Measurements from ENCODE around the gene S100A7A.
"Not testable (repeated sequence)": the region's sequence is repeated elsewhere in the genome, so short reads cannot be mapped to it uniquely, and the experiment has no call there.

The S100A7A gene

GRCh38 chr1:153418758-153419435 is 2.6 kb downstream of the S100A7A start:
- not testable (repeated sequence) for H3K27me3 ChIP-seq (ENCODE audit: insufficient read depth, low read length); H3K36me3 ChIP-seq (ENCODE audit: insufficient read depth, low read length); H3K4me1 ChIP-seq (ENCODE audit: insufficient read depth, low read length); H3K9me3 ChIP-seq (ENCODE audit: low read length); H2AFZ ChIP-seq (ENCODE audit: low read depth, low read length); H3K4me3 ChIP-seq (ENCODE audit: low read length)

GRCh38 chr1:153419436-153419793 is 3.1 kb downstream of the S100A7A start:
- H3K4me1 ChIP-seq (ENCODE audit: insufficient read depth, low read length); H2AFZ ChIP-seq (ENCODE audit: low read depth, low read length); H3K4me3 ChIP-seq (ENCODE audit: low read length); H3K27me3 ChIP-seq (ENCODE audit: insufficient read depth, low read length); H3K36me3 ChIP-seq (ENCODE audit: insufficient read depth, low read length); H3K9me3 ChIP-seq (ENCODE audit: low read length): not testable (repeated sequence)

- Histone ChIP-seq H3K9me3 (ENCODE audit: low read length) (no peaks in the 10 kb centered on the region), H3K4me1 (ENCODE audit: insufficient read depth, low read length) (no peaks in the 10 kb centered on the region), H3K36me3 (ENCODE audit: insufficient read depth, low read length) (no peaks in the 10 kb centered on the region), H3K4me3 (ENCODE audit: low read length) (no peak overlapping the region), H3K27me3 (ENCODE audit: insufficient read depth, low read length) (no peaks in the 10 kb centered on the region), H2AFZ (ENCODE audit: low read depth, low read length) (no peak overlapping the region)
Observed at GRCh38 chr1:153420306-153420705, 4.0 kb downstream of the S100A7A start.

GRCh38 chr1:153422450-153423068 is 6.2 kb downstream of the S100A7A start:
- Histone ChIP-seq H3K9me3 (ENCODE audit: low read length) (no peaks in the 10 kb centered on the region), H3K4me3 (ENCODE audit: low read length) (no peak overlapping the region), H3K36me3 (ENCODE audit: insufficient read depth, low read length) (no peaks in the 10 kb centered on the region), H2AFZ (ENCODE audit: low read depth, low read length) (no peak overlapping the region), H3K4me1 (ENCODE audit: insufficient read depth, low read length) (no peaks in the 10 kb centered on the region), H3K27me3 (ENCODE audit: insufficient read depth, low read length) (peaks cover 2% of the 10 kb centered on the region)

- Histone ChIP-seq H3K27me3 (ENCODE audit: insufficient read depth, low read length) (peaks cover 5% of the 10 kb centered on the region), H3K9me3 (ENCODE audit: low read length) (no peaks in the 10 kb centered on the region), H2AFZ (ENCODE audit: low read depth, low read length) (no peak overlapping the region), H3K4me3 (ENCODE audit: low read length) (no peak overlapping the region), H3K36me3 (ENCODE audit: insufficient read depth, low read length) (no peaks in the 10 kb centered on the region), H3K4me1 (ENCODE audit: insufficient read depth, low read length) (no peaks in the 10 kb centered on the region)
Observed at GRCh38 chr1:153426809-153427208, 10.5 kb downstream of the S100A7A start.

- H3K4me3 ChIP-seq (ENCODE audit: low read length) = no peak overlapping the region
- H3K27me3 ChIP-seq (ENCODE audit: insufficient read depth, low read length) = peaks cover 7% of the 10 kb centered on the region
- H3K4me1 ChIP-seq (ENCODE audit: insufficient read depth, low read length) = no peaks in the 10 kb centered on the region
- no peaks in the 10 kb centered on the region for H3K9me3 ChIP-seq (ENCODE audit: low read length)
- H3K36me3 ChIP-seq (ENCODE audit: insufficient read depth, low read length) = no peaks in the 10 kb centered on the region
- no peak overlapping the region for H2AFZ ChIP-seq (ENCODE audit: low read depth, low read length)
Observed at GRCh38 chr1:153428073-153428638, 11.8 kb downstream of the S100A7A start.

GRCh38 chr1:153428791-153429190 is 12.5 kb downstream of the S100A7A start:
- H3K4me1 ChIP-seq (ENCODE audit: insufficient read depth, low read length) = no peaks in the 10 kb centered on the region
- H3K27me3 ChIP-seq (ENCODE audit: insufficient read depth, low read length) = peaks cover 11% of the 10 kb centered on the region
- H3K36me3 ChIP-seq (ENCODE audit: insufficient read depth, low read length) = no peaks in the 10 kb centered on the region
- H2AFZ ChIP-seq (ENCODE audit: low read depth, low read length) = no peak overlapping the region
- no peak overlapping the region for H3K4me3 ChIP-seq (ENCODE audit: low read length)
- no peaks in the 10 kb centered on the region for H3K9me3 ChIP-seq (ENCODE audit: low read length)

GRCh38 chr1:153429266-153430165 is 13.2 kb downstream of the S100A7A start:
- H3K36me3 ChIP-seq (ENCODE audit: insufficient read depth, low read length) = no peaks in the 10 kb centered on the region
- no peak overlapping the region for H3K4me3 ChIP-seq (ENCODE audit: low read length)
- no peak overlapping the region for H2AFZ ChIP-seq (ENCODE audit: low read depth, low read length)
- H3K4me1 ChIP-seq (ENCODE audit: insufficient read depth, low read length) = no peaks in the 10 kb centered on the region
- peaks cover 11% of the 10 kb centered on the region for H3K27me3 ChIP-seq (ENCODE audit: insufficient read depth, low read length)
- no peaks in the 10 kb centered on the region for H3K9me3 ChIP-seq (ENCODE audit: low read length)

- H3K36me3 ChIP-seq (ENCODE audit: insufficient read depth, low read length) = no peaks in the 10 kb centered on the region
- H3K9me3 ChIP-seq (ENCODE audit: low read length) = no peaks in the 10 kb centered on the region
- no peak overlapping the region for H3K4me3 ChIP-seq (ENCODE audit: low read length)
- peaks cover 11% of the 10 kb centered on the region for H3K27me3 ChIP-seq (ENCODE audit: insufficient read depth, low read length)
- H3K4me1 ChIP-seq (ENCODE audit: insufficient read depth, low read length) = no peaks in the 10 kb centered on the region
- H2AFZ ChIP-seq (ENCODE audit: low read depth, low read length) = no peak overlapping the region
Observed at GRCh38 chr1:153430166-153430553, 13.8 kb downstream of the S100A7A start.

GRCh38 chr1:153430561-153430960 is 14.2 kb downstream of the S100A7A start:
- H3K9me3 ChIP-seq (ENCODE audit: low read length) = no peaks in the 10 kb centered on the region
- H3K36me3 ChIP-seq (ENCODE audit: insufficient read depth, low read length) = no peaks in the 10 kb centered on the region
- peaks cover 11% of the 10 kb centered on the region for H3K27me3 ChIP-seq (ENCODE audit: insufficient read depth, low read length)
- no peak overlapping the region for H3K4me3 ChIP-seq (ENCODE audit: low read length)
- H2AFZ ChIP-seq (ENCODE audit: low read depth, low read length) = no peak overlapping the region
- no peaks in the 10 kb centered on the region for H3K4me1 ChIP-seq (ENCODE audit: insufficient read depth, low read length)

GRCh38 chr1:153431002-153431401 is 14.7 kb downstream of the S100A7A start:
- Histone ChIP-seq H2AFZ (ENCODE audit: low read depth, low read length) (no peak overlapping the region), H3K4me3 (ENCODE audit: low read length) (no peak overlapping the region), H3K4me1 (ENCODE audit: insufficient read depth, low read length) (no peaks in the 10 kb centered on the region), H3K36me3 (ENCODE audit: insufficient read depth, low read length) (no peaks in the 10 kb centered on the region), H3K27me3 (ENCODE audit: insufficient read depth, low read length) (peaks cover 11% of the 10 kb centered on the region), H3K9me3 (ENCODE audit: low read length) (no peaks in the 10 kb centered on the region)

- Histone ChIP-seq H2AFZ (ENCODE audit: low read depth, low read length) (no peak overlapping the region), H3K9me3 (ENCODE audit: low read length) (no peaks in the 10 kb centered on the region), H3K36me3 (ENCODE audit: insufficient read depth, low read length) (no peaks in the 10 kb centered on the region), H3K4me1 (ENCODE audit: insufficient read depth, low read length) (no peaks in the 10 kb centered on the region), H3K27me3 (ENCODE audit: insufficient read depth, low read length) (peaks cover 11% of the 10 kb centered on the region), H3K4me3 (ENCODE audit: low read length) (no peak overlapping the region)
Observed at GRCh38 chr1:153431427-153431826, 15.1 kb downstream of the S100A7A start.

- Histone ChIP-seq H3K4me3 (ENCODE audit: low read length) (no peak overlapping the region), H3K9me3 (ENCODE audit: low read length) (no peaks in the 10 kb centered on the region), H3K36me3 (ENCODE audit: insufficient read depth, low read length) (no peaks in the 10 kb centered on the region), H3K27me3 (ENCODE audit: insufficient read depth, low read length) (peaks cover 11% of the 10 kb centered on the region), H2AFZ (ENCODE audit: low read depth, low read length) (no peak overlapping the region), H3K4me1 (ENCODE audit: insufficient read depth, low read length) (no peaks in the 10 kb centered on the region)
Observed at GRCh38 chr1:153431928-153432327, 15.6 kb downstream of the S100A7A start.
